HG03521 (cell line): ENCODE results near the gene EVPL.
A peak's percentile ranks its signal among the peaks of the same experiment; 100 is the strongest.
"Not testable (repeated sequence)": the region's sequence is repeated elsewhere in the genome, so short reads cannot be mapped to it uniquely, and the experiment has no call there.

Experiments used
- ATAC-seq: cut with Tn5 transposase; IDR thresholded peaks from one replicate; pipeline ENCODE4 v1.9.1; 2021; ENCODE audit warnings: mild to moderate bottlenecking, moderate library complexity; ENCODE audit not compliant: unreplicated experiment

EVPL gene

GRCh38 chr17:76000755-76001521 is 26.2 kb downstream of the EVPL start, which contains the start of gene CDK3:
CDK3 (plus strand) TSS chr17:76000855; CDS start chr17:76001426, 571 bp downstream.
- ATAC-seq = no peak

GRCh38 chr17:76000016-76000754 is 26.9 kb downstream of the EVPL start:
- ATAC-seq = no peak

GRCh38 chr17:75998327-75998795 is 28.7 kb downstream of the EVPL start:
- ATAC-seq = no peak

GRCh38 chr17:75996665-75997590 is 30.2 kb downstream of the EVPL start:
- no peak for ATAC-seq

GRCh38 chr17:75995385-75995925 is 31.7 kb downstream of the EVPL start:
- no peak for ATAC-seq

GRCh38 chr17:75994802-75995370 is 32.2 kb downstream of the EVPL start:
- no peak for ATAC-seq

- ATAC-seq = no peak
These were observed 35.7 kb downstream of the EVPL start for GRCh38 chr17:75991396-75991795.

GRCh38 chr17:75987041-75987440 is 40.1 kb downstream of the EVPL start:
- no peak for ATAC-seq

- ATAC-seq = no peak
These were observed 41.1 kb downstream of the EVPL start for GRCh38 chr17:75985986-75986385.

GRCh38 chr17:75983501-75984181 is 43.5 kb downstream of the EVPL start:
- ATAC-seq = no peak

- ATAC-seq = no peak
These were observed 46.0 kb downstream of the EVPL start for GRCh38 chr17:75981019-75981615.

- ATAC-seq = no peak
These were observed 46.7 kb downstream of the EVPL start for GRCh38 chr17:75980188-75981018.

- no peak for ATAC-seq
These were observed 47.4 kb downstream of the EVPL start for GRCh38 chr17:75979705-75980187.

- peak; percentile 88 for ATAC-seq
These were observed 48.0 kb downstream of the EVPL start, which contains the start of the genes ACOX1 and TEN1 for GRCh38 chr17:75978938-75979704. ACOX1 (minus strand) TSS chr17:75979166; CDS start chr17:75979073, 93 bp downstream. TEN1 (plus strand) TSS chr17:75979240; CDS start chr17:75986193, 6,953 bp downstream.

GRCh38 chr17:75976175-75976848 is 50.8 kb downstream of the EVPL start:
- no peak for ATAC-seq

GRCh38 chr17:75975757-75976174 is 51.3 kb downstream of the EVPL start:
- no peak for ATAC-seq

GRCh38 chr17:75975187-75975586 is 51.9 kb downstream of the EVPL start:
- not testable (repeated sequence) for ATAC-seq
